Common myeloid progenitor, CD34-positive (primary cell): ENCODE results near the gene MTMR4.
"Not testable (repeated sequence)": the region's sequence is repeated elsewhere in the genome, so short reads cannot be mapped to it uniquely, and the experiment has no call there.

ENCODE experiments used
- CTCF ChIA-PET: fragments of 350-600 bp; sonication (Branson Sonifier 250); formaldehyde crosslinking; loops from one replicate; lab custom pipeline; 2021; ENCODE audit warnings: antibody characterized with exemption; lab: Charles Lee
- POLR2A ChIA-PET: fragments of 350-600 bp; sonication (Branson Sonifier 250); formaldehyde crosslinking; loops from one replicate; lab custom pipeline; 2021; ENCODE audit warnings: antibody characterized with exemption; lab: Charles Lee
- DNase-seq, 3 donors: peaks; one replicate each; pipeline versions ENCODE4 v3.0.0 to v3.0.0-alpha.2; 2013
- H3K27ac ChIP-seq, 2 experiments: 1 replicate in 1 of 2; 2 replicates in 1 of 2; pipeline ENCODE4 v1.7.0; 2013; ENCODE audit warnings: inconsistent platforms in 2 of 2, low read length in 2 of 2, mild to moderate bottlenecking in 2 of 2, low read depth in 1 of 2, moderate library complexity in 1 of 2; ENCODE audit not compliant: severe bottlenecking in 2 of 2, insufficient read depth in 1 of 2, poor library complexity in 1 of 2
- H3K27me3 ChIP-seq, 5 experiments: replicated peaks in 2 of 5; 1 replicate in 3 of 5; 2 replicates in 2 of 5; pipeline versions ENCODE4 v1.6.1 to v1.7.0; 2013; ENCODE audit warnings: low read length in 4 of 5, mild to moderate bottlenecking in 2 of 5, moderate library complexity in 2 of 5, inconsistent platforms in 1 of 5; ENCODE audit not compliant: insufficient read depth in 5 of 5, control insufficient read depth in 4 of 5
- H3K36me3 ChIP-seq, 4 experiments: 1 replicate in 2 of 4; 2 replicates in 2 of 4; pipeline versions ENCODE4 v1.6.1 to v1.7.0; 2013; ENCODE audit warnings: low read length in 3 of 4, control low read depth in 1 of 4, mild to moderate bottlenecking in 1 of 4; ENCODE audit not compliant: control insufficient read depth in 4 of 4, insufficient read depth in 4 of 4
- H3K4me1 ChIP-seq, 4 experiments: 1 replicate in 3 of 4; 2 replicates in 1 of 4; pipeline versions ENCODE4 v1.6.1 to v1.7.1; 2013; ENCODE audit warnings: low read length in 3 of 4, mild to moderate bottlenecking in 3 of 4, control low read depth in 1 of 4, inconsistent platforms in 1 of 4, moderate library complexity in 1 of 4; ENCODE audit not compliant: control insufficient read depth in 4 of 4, insufficient read depth in 4 of 4; ENCODE audit errors: control extremely low read depth in 1 of 4
- H3K4me3 ChIP-seq, 7 experiments: 1 replicate in 4 of 7; 2 replicates in 3 of 7; pipeline versions ENCODE4 v1.5.1 to v1.7.0; 2013; ENCODE audit warnings: mild to moderate bottlenecking in 7 of 7, low read length in 6 of 7, moderate library complexity in 6 of 7, inconsistent platforms in 2 of 7, low read depth in 2 of 7, control low read depth in 1 of 7; ENCODE audit not compliant: insufficient read depth in 4 of 7, control insufficient read depth in 1 of 7; ENCODE audit errors: extremely low read depth in 1 of 7
- H3K9me3 ChIP-seq, 5 experiments: 1 replicate in 4 of 5; 2 replicates in 1 of 5; pipeline versions ENCODE4 v1.6.1 to v1.7.1; 2013; ENCODE audit warnings: low read length in 4 of 5, mild to moderate bottlenecking in 2 of 5, inconsistent platforms in 1 of 5, low read depth in 1 of 5, moderate library complexity in 1 of 5; ENCODE audit not compliant: control insufficient read depth in 4 of 5, insufficient read depth in 2 of 5; ENCODE audit errors: control extremely low read depth in 1 of 5
- WGBS: methylation state at CpG from one replicate; pipeline ENCODE4 v1.1.5; 2013; ENCODE audit not compliant: insufficient coverage; 5-methylcytosine and 5-hydroxymethylcytosine counted together

MTMR4 gene

GRCh38 chr17:58491510-58492045 lies 22.9 kb downstream of the MTMR4 start:
- Histone ChIP-seq H3K4me1 (peaks cover 0 to 12% (median 5%) of the 10 kb centered on the region in 4 experiments), H3K36me3 (peaks cover 37 to 69% (median 56%) of the 10 kb centered on the region in 4 experiments), H3K27ac (no peak overlapping the region), H3K4me3 (no peak overlapping the region), H3K9me3 (no peaks in the 10 kb centered on the region), H3K27me3 (no peaks in the 10 kb centered on the region)
- no peak for DNase-seq
- POLR2A ChIA-PET, result interaction anchor here (1.0 kb wide), 1 partner anchor 21 kb away, joined by 3 read pairs; no protein-coding TSS in a partner anchor
- CTCF ChIA-PET, result interaction anchor here (0.7 to 1.8 kb wide), 3 partner anchors 13 to 39 kb away, joined by 3 to 5 read pairs (median 3); no protein-coding TSS in a partner anchor
- WGBS, result 81% methylated on average over 1 of the region's 6 CpGs

- Histone ChIP-seq H3K4me1 (peaks cover 0 to 12% (median 5%) of the 10 kb centered on the region in 4 experiments), H3K27me3 (no peaks in the 10 kb centered on the region), H3K4me3 (peak overlapping the region in 2 of 7 experiments; percentile 58 to 70), H3K9me3 (no peaks in the 10 kb centered on the region), H3K36me3 (peaks cover 21 to 43% (median 33%) of the 10 kb centered on the region in 4 experiments), H3K27ac (no peak overlapping the region)
- WGBS, result 90% methylated on average over 25 of the region's 26 CpGs
- DNase-seq, result no peak
- CTCF ChIA-PET, result interaction anchor here (0.7 to 1.1 kb wide), 9 partner anchors 10 to 173 kb away, joined by 3 to 8 read pairs (median 4); no protein-coding TSS in a partner anchor
- POLR2A ChIA-PET, result no interaction called here
These were observed 26.0 kb downstream of the MTMR4 start for GRCh38 chr17:58488428-58488890.

GRCh38 chr17:58487589-58488427 lies 26.6 kb downstream of the MTMR4 start, which contains the start of gene HSF5:
HSF5 (minus strand) TSS chr17:58488408; CDS start chr17:58488274, 134 bp downstream.
- peak; percentile 86 to 96 (median 93) for DNase-seq
- 23% methylated on average over 63 of the region's 98 CpGs for WGBS
- H3K4me3 ChIP-seq, result peak within 1 kb of the TSS in 6 of 7 experiments; percentile 4 to 70 (median 45)
- H3K9me3 ChIP-seq, result no peaks in the 10 kb centered on the region
- no peaks in the 10 kb centered on the region for H3K27me3 ChIP-seq
- ChIA-PET CTCF (interaction anchor here (0.7 to 1.1 kb wide), 11 partner anchors 11 to 172 kb away, joined by 3 to 8 read pairs (median 4); no protein-coding TSS in a partner anchor), POLR2A (no interaction called here)
- H3K4me1 ChIP-seq, result peaks cover 0 to 12% (median 5%) of the 10 kb centered on the region in 4 experiments
- H3K36me3 ChIP-seq, result peaks cover 16 to 39% (median 27%) of the 10 kb centered on the region in 4 experiments
- H3K27ac ChIP-seq, result no peak within 1 kb of the TSS

GRCh38 chr17:58484600-58484999 lies 29.8 kb downstream of the MTMR4 start:
- no peaks in the 10 kb centered on the region for H3K27me3 ChIP-seq
- no CpG with 5 or more reads among the region's 3 CpGs for WGBS
- peaks cover 0 to 12% (median 5%) of the 10 kb centered on the region in 4 experiments for H3K4me1 ChIP-seq
- CTCF ChIA-PET, result no interaction called here
- H3K27ac ChIP-seq, result no peak overlapping the region
- H3K4me3 ChIP-seq, result no peak overlapping the region
- H3K36me3 ChIP-seq, result peaks cover 0 to 12% (median 8%) of the 10 kb centered on the region in 4 experiments
- no peak for DNase-seq
- POLR2A ChIA-PET, result no interaction called here
- H3K9me3 ChIP-seq, result no peaks in the 10 kb centered on the region

- H3K27me3 ChIP-seq, H3K4me3 ChIP-seq, H3K27ac ChIP-seq, H3K4me1 ChIP-seq, H3K36me3 ChIP-seq, H3K9me3 ChIP-seq, CTCF ChIA-PET, DNase-seq, POLR2A ChIA-PET: not testable (repeated sequence)
- WGBS, result 100% methylated on average over 2 of the region's 5 CpGs
These were observed 32.6 kb downstream of the MTMR4 start for GRCh38 chr17:58481798-58482197.

- H3K4me1 ChIP-seq, result no peaks in the 10 kb centered on the region
- no peak overlapping the region for H3K27ac ChIP-seq
- no peaks in the 10 kb centered on the region for H3K27me3 ChIP-seq
- WGBS, result 50% methylated on average over 2 of the region's 6 CpGs
- no peaks in the 10 kb centered on the region for H3K9me3 ChIP-seq
- peaks cover 0 to 11% (median 3%) of the 10 kb centered on the region in 4 experiments for H3K36me3 ChIP-seq
- CTCF ChIA-PET, result interaction anchor here (0.6 kb wide), 1 partner anchor 18 kb away, joined by 3 read pairs; no protein-coding TSS in a partner anchor
- no peak overlapping the region for H3K4me3 ChIP-seq
- POLR2A ChIA-PET, result no interaction called here
- DNase-seq, result no peak
These were observed 34.3 kb downstream of the MTMR4 start for GRCh38 chr17:58480090-58480489.
